SK-N-SH treated with all-trans-retinoic acid at 6 μM for 48 hours (cell line): Measurements from ENCODE around the gene OST4.

ENCODE experiments used
- ATAC-seq: fragments of 200-7000 bp; cut with Tn5 transposase; 3 replicates; pipeline ENCODE4 v1.9.1; 2020; ENCODE audit warnings: mild to moderate bottlenecking, moderate library complexity
- BACH2 ChIP-seq: fragments of 250-450 bp; sonication (Bioruptor Pico); IDR thresholded peaks from 2 replicates; pipeline ENCODE4 v1.9.0; 2021; ENCODE audit warnings: mild to moderate bottlenecking, borderline replicate concordance
- CREB5 ChIP-seq: fragments of 250-450 bp; sonication (Bioruptor Pico); IDR thresholded peaks from 2 replicates; pipeline ENCODE4 v1.5.1; 2020; ENCODE audit warnings: low read depth, mild to moderate bottlenecking, moderate library complexity
- CSDC2 ChIP-seq: fragments of 250-450 bp; sonication (Bioruptor Pico); IDR thresholded peaks from 2 replicates; pipeline ENCODE4 v1.5.0; 2020; ENCODE audit warnings: mild to moderate bottlenecking, moderate library complexity
- CSRNP3 ChIP-seq: fragments of 250-450 bp; sonication (Bioruptor Pico); IDR thresholded peaks from 2 replicates; pipeline ENCODE4 v1.5.1; 2021; ENCODE audit warnings: mild to moderate bottlenecking, moderate library complexity
- GLIS3 ChIP-seq: fragments of 250-450 bp; sonication (Bioruptor Pico); IDR thresholded peaks from 2 replicates; pipeline ENCODE4 v1.5.0; 2020; ENCODE audit warnings: mild to moderate bottlenecking, moderate library complexity
- ISL1 ChIP-seq: fragments of 250-450 bp; sonication (Bioruptor Pico); IDR thresholded peaks from 2 replicates; pipeline ENCODE4 v2.1.2; 2022; ENCODE audit warnings: mild to moderate bottlenecking, moderate library complexity
- PATZ1 ChIP-seq: fragments of 250-450 bp; sonication (Bioruptor Pico); IDR thresholded peaks from 2 replicates; pipeline ENCODE4 v1.8.0; 2020; ENCODE audit warnings: mild to moderate bottlenecking, moderate library complexity, borderline replicate concordance
- POU6F1 ChIP-seq: fragments of 250-450 bp; sonication (Bioruptor Pico); IDR thresholded peaks from 2 replicates; pipeline ENCODE4 v1.8.0; 2021; ENCODE audit warnings: low read depth, mild to moderate bottlenecking, moderate library complexity, borderline replicate concordance
- PPARA ChIP-seq: fragments of 250-450 bp; sonication (Bioruptor Pico); IDR thresholded peaks from 2 replicates; pipeline ENCODE4 v1.5.0; 2020; ENCODE audit warnings: mild to moderate bottlenecking, borderline replicate concordance
- RARB ChIP-seq: fragments of 250-450 bp; sonication (Bioruptor Pico); IDR thresholded peaks from 2 replicates; pipeline ENCODE4 v1.8.0; 2021; ENCODE audit warnings: mild to moderate bottlenecking, moderate library complexity
- SNAI2 ChIP-seq: fragments of 250-450 bp; sonication (Bioruptor Pico); IDR thresholded peaks from 2 replicates; pipeline ENCODE4 v1.5.0; 2020; ENCODE audit warnings: mild to moderate bottlenecking, moderate library complexity
- TCF4 ChIP-seq: fragments of 250-450 bp; sonication (Bioruptor Pico); IDR thresholded peaks from 2 replicates; pipeline ENCODE4 v1.8.0; 2021; ENCODE audit warnings: mild to moderate bottlenecking, moderate library complexity, borderline replicate concordance
- TOX ChIP-seq: fragments of 250-450 bp; sonication (Bioruptor Pico); IDR thresholded peaks from 2 replicates; pipeline ENCODE4 v1.8.0; 2021; ENCODE audit warnings: mild to moderate bottlenecking, moderate library complexity, borderline replicate concordance
- TSHZ2 ChIP-seq: fragments of 250-450 bp; sonication (Bioruptor Pico); IDR thresholded peaks from 2 replicates; pipeline ENCODE4 v1.5.0; 2020; ENCODE audit warnings: mild to moderate bottlenecking, moderate library complexity
- ZC3H10 ChIP-seq: fragments of 250-450 bp; sonication (Bioruptor Pico); IDR thresholded peaks from 2 replicates; pipeline ENCODE4 v1.5.1; 2021; ENCODE audit warnings: mild to moderate bottlenecking, moderate library complexity
- ZFP30 ChIP-seq: fragments of 450-650 bp; formaldehyde crosslinking; IDR thresholded peaks from 2 replicates; pipeline ENCODE4 v1.5.0; 2022; ENCODE audit warnings: mild to moderate bottlenecking, moderate library complexity
- ZNF565 ChIP-seq: fragments of 450-650 bp; formaldehyde crosslinking; conservative IDR thresholded peaks from 2 replicates; pipeline ENCODE4 v1.5.0; 2020; ENCODE audit warnings: low read depth, mild to moderate bottlenecking, moderate library complexity
- ZNF70 ChIP-seq: fragments of 450-650 bp; formaldehyde crosslinking; IDR thresholded peaks from 2 replicates; pipeline ENCODE4 v1.5.0; 2020; ENCODE audit warnings: mild to moderate bottlenecking, moderate library complexity
- ZNF8 ChIP-seq: fragments of 450-650 bp; formaldehyde crosslinking; IDR thresholded peaks from 2 replicates; pipeline ENCODE4 v1.5.0; 2020; ENCODE audit warnings: mild to moderate bottlenecking, moderate library complexity

OST4 gene

GRCh38 chr2:27099334-27099955 is 28.0 kb upstream of the OST4 start:
- no peak for ATAC-seq
- TF ChIP-seq ZNF70 (CRISPR knock-in tag) (no peak), TCF4 (CRISPR knock-in tag) (no peak), CSDC2 (CRISPR knock-in tag) (no peak)

GRCh38 chr2:27097341-27097740 is 25.9 kb upstream of the OST4 start:
- TF ChIP-seq ZC3H10 (no peak), CREB5 (no peak), TCF4 (CRISPR knock-in tag) (no peak), POU6F1 (CRISPR knock-in tag) (no peak), RARB (no peak), PPARA (CRISPR knock-in tag) (no peak), TOX (no peak), BACH2 (no peak), ZNF8 (CRISPR knock-in tag) (no peak), GLIS3 (no peak), ZNF565 (CRISPR knock-in tag) (no peak), SNAI2 (CRISPR knock-in tag) (no peak), ZFP30 (no peak), CSRNP3 (CRISPR knock-in tag) (no peak)
- no peak for ATAC-seq

GRCh38 chr2:27096748-27097297 is 25.4 kb upstream of the OST4 start:
- no peak for TF ChIP-seq ZNF8 (CRISPR knock-in tag)
- no peak for TF ChIP-seq ISL1
- TF ChIP-seq POU6F1 (CRISPR knock-in tag): no peak
- no peak for TF ChIP-seq PATZ1 (CRISPR knock-in tag)
- no peak for TF ChIP-seq TSHZ2 (CRISPR knock-in tag)
- TF ChIP-seq GLIS3: no peak
- ATAC-seq: no peak
